Measurements from ENCODE around the gene PHOX2A.

PHOX2A gene

GRCh38 chr11:72259490-72259889, 15.5 kb upstream of the PHOX2A start:
- Mint-ChIP-seq H3K4me1 (peaks cover 10% of the 10 kb centered on the region), H3K9me3 (peaks cover 0 to 4% of the 10 kb centered on the region in 2 donors), H3K27ac (no peak overlapping the region), H3K27me3 (peaks cover 23% of the 10 kb centered on the region), H3K4me3 (no peak overlapping the region)
- no peak for DNase-seq
- ATAC-seq, result no peak

- Mint-ChIP-seq H3K27ac (no peak overlapping the region), H3K4me3 (no peak overlapping the region), H3K4me1 (peaks cover 3% of the 10 kb centered on the region), H3K9me3 (no peaks in the 10 kb centered on the region), H3K27me3 (peaks cover 13% of the 10 kb centered on the region)
- ATAC-seq (no peak), DNase-seq (no peak)
These were observed 13.6 kb upstream of the PHOX2A start for GRCh38 chr11:72257570-72257969.

GRCh38 chr11:72254299-72254993, 10.5 kb upstream of the PHOX2A start:
- Mint-ChIP-seq H3K4me3 (no peak overlapping the region), H3K27ac (no peak overlapping the region), H3K9me3 (no peaks in the 10 kb centered on the region), H3K4me1 (no peaks in the 10 kb centered on the region), H3K27me3 (peaks cover 23% of the 10 kb centered on the region)
- ATAC-seq, result no peak
- DNase-seq, result no peak

- ATAC-seq (no peak), DNase-seq (no peak)
- Mint-ChIP-seq H3K27ac (peak overlapping the region in 1 of 2 donors; percentile 16), H3K4me1 (no peaks in the 10 kb centered on the region), H3K9me3 (no peaks in the 10 kb centered on the region), H3K27me3 (peaks cover 25% of the 10 kb centered on the region), H3K4me3 (no peak overlapping the region)
These were observed 9.4 kb upstream of the PHOX2A start for GRCh38 chr11:72253392-72253791.

- Mint-ChIP-seq H3K4me1 (no peaks in the 10 kb centered on the region), H3K27me3 (peaks cover 25% of the 10 kb centered on the region), H3K4me3 (no peak overlapping the region)
These were observed 7.6 kb upstream of the PHOX2A start for GRCh38 chr11:72251614-72252013.

GRCh38 chr11:72250661-72251464, 6.9 kb upstream of the PHOX2A start:
- Mint-ChIP-seq H3K9me3 (no peaks in the 10 kb centered on the region), H3K27ac (no peak overlapping the region), H3K4me1 (no peaks in the 10 kb centered on the region), H3K27me3 (peaks cover 25% of the 10 kb centered on the region), H3K4me3 (no peak overlapping the region)
- ATAC-seq, result no peak
- DNase-seq, result no peak

More at GRCh38 chr11:72251614-72252013, 7.6 kb upstream of the PHOX2A start:
- no peak overlapping the region for H3K27ac Mint-ChIP-seq
- DNase-seq, result no peak
- no peak for ATAC-seq
- no peaks in the 10 kb centered on the region for H3K9me3 Mint-ChIP-seq

GRCh38 chr11:72249961-72250360, 6.0 kb upstream of the PHOX2A start:
- DNase-seq, result no peak
- Mint-ChIP-seq H3K27me3 (peaks cover 25% of the 10 kb centered on the region), H3K27ac (no peak overlapping the region), H3K4me3 (no peak overlapping the region), H3K9me3 (no peaks in the 10 kb centered on the region), H3K4me1 (peaks cover 1% of the 10 kb centered on the region)
- ATAC-seq, result no peak

- peaks cover 29% of the 10 kb centered on the region for H3K27me3 Mint-ChIP-seq
- no peaks in the 10 kb centered on the region for H3K9me3 Mint-ChIP-seq
- H3K4me3 Mint-ChIP-seq, result no peak overlapping the region
- peaks cover 15% of the 10 kb centered on the region for H3K4me1 Mint-ChIP-seq
- no peak overlapping the region for H3K27ac Mint-ChIP-seq
- DNase-seq (no peak), ATAC-seq (no peak)
These were observed 3.6 kb upstream of the PHOX2A start for GRCh38 chr11:72247584-72247983.

GRCh38 chr11:72245263-72245816, 1.4 kb upstream of the PHOX2A start:
- Mint-ChIP-seq H3K27me3 (peaks cover 43% of the 10 kb centered on the region), H3K4me1 (peaks cover 23% of the 10 kb centered on the region), H3K27ac (no peak overlapping the region), H3K9me3 (no peaks in the 10 kb centered on the region), H3K4me3 (no peak overlapping the region)
- no peak for DNase-seq
- ATAC-seq, result no peak

- Mint-ChIP-seq H3K9me3 (no peaks in the 10 kb centered on the region), H3K27me3 (peaks cover 44% of the 10 kb centered on the region), H3K27ac (no peak overlapping the region), H3K4me3 (peak overlapping the region; percentile 0 to 3), H3K4me1 (peaks cover 27% of the 10 kb centered on the region)
- ATAC-seq (no peak), DNase-seq (no peak)
These were observed 636 bp upstream of the PHOX2A start for GRCh38 chr11:72244361-72245262.

- H3K9me3 Mint-ChIP-seq, result no peaks in the 10 kb centered on the region
- DNase-seq, result no peak
- ATAC-seq, result no peak
- H3K27me3 Mint-ChIP-seq, result peaks cover 51% of the 10 kb centered on the region
- no peak overlapping the region for H3K27ac Mint-ChIP-seq
- peaks cover 36% of the 10 kb centered on the region for H3K4me1 Mint-ChIP-seq
- H3K4me3 Mint-ChIP-seq, result peak overlapping the region; percentile 26 to 68
These were observed 560 bp downstream of the PHOX2A start for GRCh38 chr11:72243173-72244059.

- peaks cover 51% of the 10 kb centered on the region for H3K27me3 Mint-ChIP-seq
- no peak overlapping the region for H3K4me3 Mint-ChIP-seq
- DNase-seq (no peak), ATAC-seq (no peak)
- H3K4me1 Mint-ChIP-seq, result peaks cover 36% of the 10 kb centered on the region
- no peak overlapping the region for H3K27ac Mint-ChIP-seq
- H3K9me3 Mint-ChIP-seq, result no peaks in the 10 kb centered on the region
These were observed 1.8 kb downstream of the PHOX2A start for GRCh38 chr11:72242141-72242540.

- H3K27me3 Mint-ChIP-seq, result peaks cover 51% of the 10 kb centered on the region
- no peaks in the 10 kb centered on the region for H3K9me3 Mint-ChIP-seq
- peak overlapping the region in 1 of 2 donors; percentile 22 for H3K27ac Mint-ChIP-seq
- no peak for DNase-seq
- no peak for ATAC-seq
- peaks cover 36% of the 10 kb centered on the region for H3K4me1 Mint-ChIP-seq
- peak overlapping the region in 1 of 2 donors; percentile 70 for H3K4me3 Mint-ChIP-seq
These were observed 2.6 kb downstream of the PHOX2A start for GRCh38 chr11:72241291-72241781.

All from stimulated activated naive CD8-positive, alpha-beta T cell treated with anti-CD3 and anti-CD28 coated beads, Interleukin-15, amount 100 ng/mL, for 72 hours (primary cell).